ENCODE results near the gene ST6GALNAC3.
"Not testable (repeated sequence)": the region's sequence is repeated elsewhere in the genome, so short reads cannot be mapped to it uniquely, and the experiment has no call there.

ST6GALNAC3 gene

DNA sequence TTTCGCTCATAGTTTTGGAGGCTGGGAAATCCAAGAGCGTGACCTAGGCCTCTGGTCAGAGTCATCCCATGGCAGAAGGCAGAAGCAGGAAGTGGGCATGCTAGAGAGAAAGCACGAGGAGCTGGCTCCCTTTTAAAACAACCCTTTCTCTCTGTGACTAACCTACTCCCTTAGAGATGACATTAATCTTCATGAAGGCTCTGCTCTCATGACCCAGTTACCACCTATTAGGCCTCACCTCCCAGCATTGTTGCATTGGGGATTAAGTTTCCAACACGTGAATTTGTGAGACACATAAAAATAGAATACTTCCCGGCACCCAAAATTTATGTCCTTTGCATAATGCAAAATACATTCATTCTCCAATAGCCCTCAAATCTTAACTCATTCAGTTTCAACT lies 569.6 kb downstream of the ST6GALNAC3 start:
- no peak for DNase-seq (ENCODE audit: low read depth)

DNA sequence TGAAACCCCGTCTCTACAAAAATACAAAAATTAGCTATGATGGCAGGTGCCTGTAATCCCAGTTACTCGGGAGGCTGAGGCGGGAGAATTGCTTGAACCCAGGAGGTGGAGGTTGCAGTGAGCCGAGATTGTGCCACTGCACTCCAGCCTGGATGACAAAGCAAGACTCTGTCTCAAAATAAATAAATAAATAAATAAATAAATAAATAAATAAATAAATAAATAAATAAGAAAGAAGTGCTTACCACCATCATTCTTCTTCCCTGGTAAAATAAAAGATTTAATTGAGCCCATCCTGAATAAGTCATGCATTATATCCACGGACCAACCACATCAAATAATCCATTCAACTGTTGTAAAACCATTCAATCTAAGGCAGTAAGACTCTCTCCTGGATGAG lies 578.3 kb downstream of the ST6GALNAC3 start:
- not testable (repeated sequence) for DNase-seq (ENCODE audit: low read depth)

DNA sequence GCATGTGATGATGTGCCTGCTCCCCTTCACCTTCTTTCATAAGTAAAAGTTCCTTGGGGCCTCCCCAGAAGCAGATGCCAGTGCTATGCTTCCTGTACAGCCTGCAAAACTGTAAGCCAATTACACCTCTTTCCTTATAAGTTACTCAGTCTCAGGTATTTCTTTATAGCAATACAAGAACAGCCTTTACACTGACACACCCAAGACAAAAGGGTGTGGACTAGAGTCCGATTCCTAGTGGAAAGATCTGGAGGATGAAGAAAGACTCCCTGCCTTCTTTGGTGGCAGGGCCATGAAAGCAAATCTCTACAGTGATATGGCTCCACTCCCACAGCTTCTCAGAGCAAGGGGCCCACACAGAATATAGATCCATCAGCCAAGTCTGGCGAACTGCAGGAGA lies 583.1 kb downstream of the ST6GALNAC3 start:
- DNase-seq (ENCODE audit: low read depth), result no peak

DNA sequence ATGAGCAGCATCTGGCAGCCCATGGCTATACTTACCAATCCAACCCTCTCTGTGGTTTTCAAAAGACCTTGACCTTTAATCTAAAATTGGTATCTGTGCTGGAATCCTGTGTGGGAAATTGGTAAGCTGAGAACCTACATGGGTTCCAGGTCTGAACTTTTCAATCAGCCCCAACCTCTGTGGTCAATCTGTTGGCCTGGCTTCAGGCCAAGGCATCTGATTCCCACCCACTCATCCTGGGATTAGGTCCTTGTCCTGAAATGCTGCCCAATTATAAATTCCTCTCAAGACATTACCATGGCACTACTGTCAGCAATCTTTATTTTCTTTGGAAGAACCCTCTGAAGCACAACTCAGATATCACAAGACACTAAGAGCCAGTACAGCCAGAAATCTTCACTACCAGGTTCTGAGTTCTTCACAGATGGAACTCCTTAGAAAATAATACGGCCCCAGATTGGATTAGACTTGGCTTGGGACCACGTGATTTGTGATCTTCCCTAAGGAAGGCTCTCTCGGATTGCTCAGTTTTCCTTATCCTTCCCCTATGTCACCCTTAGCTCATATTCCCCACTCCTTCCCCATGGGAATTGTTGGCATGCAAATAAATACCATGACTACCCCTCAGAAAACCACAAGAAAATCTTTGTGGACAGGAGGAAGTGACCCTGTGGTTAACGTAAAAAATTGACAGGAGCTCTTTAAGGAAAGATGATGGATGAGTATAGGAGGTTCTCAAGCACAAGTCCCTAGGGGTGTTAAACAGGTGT lies 584.8 kb downstream of the ST6GALNAC3 start:
- no peak for DNase-seq (ENCODE audit: low read depth)

DNA sequence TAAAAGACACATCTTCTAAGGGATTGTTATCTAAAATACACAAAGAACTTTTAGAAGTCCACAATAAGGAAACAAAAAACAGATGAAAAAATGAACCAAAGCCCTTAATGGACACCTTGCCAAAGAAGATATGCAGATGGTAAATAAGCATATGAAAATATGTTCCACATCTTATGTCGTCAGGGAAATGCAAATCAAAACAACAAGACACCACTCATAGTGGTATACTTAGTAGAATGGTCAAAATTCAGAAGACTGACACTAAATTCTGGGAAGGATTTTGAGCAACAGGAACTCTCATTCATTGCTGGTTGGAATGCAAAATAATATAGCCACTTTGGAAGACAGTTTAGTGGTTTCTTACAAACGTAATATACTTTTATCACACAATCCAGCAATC lies 587.0 kb downstream of the ST6GALNAC3 start:
- no peak for DNase-seq (ENCODE audit: low read depth)

DNA sequence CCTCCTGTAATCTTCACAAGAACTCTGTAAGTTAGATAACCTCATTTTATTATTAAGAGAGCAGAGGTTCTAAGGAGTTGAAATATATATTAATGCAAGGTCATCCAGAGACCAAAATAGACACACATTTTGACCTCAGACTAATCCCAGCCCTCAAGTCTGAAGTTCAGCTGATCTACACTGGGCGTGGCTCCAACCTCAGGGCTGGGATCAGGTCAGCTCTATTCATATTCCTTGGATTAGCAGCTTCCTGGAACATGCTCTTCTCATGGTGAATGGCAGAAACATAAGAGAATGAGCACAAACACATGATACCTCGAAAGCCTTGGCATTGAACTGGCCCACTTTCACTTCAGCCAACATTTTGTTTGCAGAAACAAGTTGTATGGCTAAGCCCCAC lies 592.0 kb downstream of the ST6GALNAC3 start:
- no peak for DNase-seq (ENCODE audit: low read depth)

DNA sequence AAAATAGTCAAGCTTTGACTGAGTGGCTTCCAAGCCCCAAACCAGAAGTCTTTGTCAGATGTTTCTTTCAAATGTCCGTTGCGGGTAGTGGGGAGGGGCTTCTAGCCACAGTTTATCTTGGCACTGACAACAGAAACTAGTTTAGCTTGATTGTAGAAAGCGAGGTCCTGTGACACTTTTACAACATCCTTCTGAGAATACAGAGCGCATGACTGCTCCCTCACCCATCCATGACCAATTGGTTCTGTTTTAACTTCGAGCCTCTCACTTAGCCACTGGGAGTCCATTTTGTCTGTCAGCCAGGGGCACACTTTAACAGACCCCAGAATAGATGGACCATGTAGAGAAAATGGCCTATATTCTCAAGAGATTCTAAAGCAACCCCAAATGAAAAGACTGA lies 593.5 kb downstream of the ST6GALNAC3 start:
- DNase-seq (ENCODE audit: low read depth), result no peak

DNA sequence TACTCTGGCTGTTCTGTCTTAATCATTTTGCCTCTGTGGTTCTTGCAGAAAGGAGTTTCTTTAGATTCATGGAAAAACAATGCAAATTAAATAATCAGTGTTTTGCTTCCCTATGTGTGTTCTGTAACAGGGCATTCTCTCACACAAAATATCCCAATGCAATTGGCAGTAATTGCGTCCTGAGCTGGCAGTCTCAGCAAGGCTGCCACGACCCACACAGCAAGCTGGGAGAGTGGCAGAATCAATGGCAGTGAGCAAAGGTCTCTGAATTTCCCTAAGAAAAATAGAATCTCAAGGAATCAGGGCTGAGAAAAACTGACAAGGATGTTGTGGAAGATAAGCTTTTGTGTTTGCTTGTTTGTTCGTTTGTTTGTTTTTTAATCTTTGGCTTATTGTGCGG lies 594.6 kb downstream of the ST6GALNAC3 start:
- no peak for DNase-seq (ENCODE audit: low read depth)

DNA sequence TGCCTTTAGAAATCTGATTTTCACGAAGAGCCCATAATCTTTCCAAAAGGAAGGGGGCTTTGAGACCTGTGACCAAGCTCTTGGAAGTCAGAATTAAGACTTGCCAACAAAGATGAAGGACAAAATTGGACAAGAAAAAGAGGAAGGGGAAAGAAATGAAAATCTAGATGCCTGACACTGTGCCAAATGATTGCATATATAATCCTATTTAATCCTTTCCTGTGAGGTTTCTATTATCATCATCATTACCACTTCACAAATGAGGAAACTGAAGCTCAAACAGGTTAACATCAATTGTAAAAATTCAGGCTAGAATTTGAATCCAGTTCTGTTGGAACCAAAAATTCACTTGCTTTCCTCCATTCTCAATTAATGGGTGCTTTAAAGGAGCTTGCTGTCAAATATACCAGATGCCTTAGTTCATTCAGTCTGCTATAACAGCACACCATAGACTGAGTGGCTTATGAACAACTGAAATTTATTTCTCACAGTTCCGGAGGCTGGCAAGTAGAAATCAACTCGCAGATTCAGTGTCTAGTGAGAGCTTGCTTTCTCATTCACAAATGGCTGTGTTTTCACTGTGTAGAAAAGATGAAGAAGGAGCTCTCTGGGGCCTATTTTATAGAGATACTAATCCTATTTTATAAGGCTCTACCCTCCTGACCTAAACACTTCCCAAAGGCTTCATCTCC lies 595.2 kb downstream of the ST6GALNAC3 start:
- no peak for DNase-seq (ENCODE audit: low read depth)

DNA sequence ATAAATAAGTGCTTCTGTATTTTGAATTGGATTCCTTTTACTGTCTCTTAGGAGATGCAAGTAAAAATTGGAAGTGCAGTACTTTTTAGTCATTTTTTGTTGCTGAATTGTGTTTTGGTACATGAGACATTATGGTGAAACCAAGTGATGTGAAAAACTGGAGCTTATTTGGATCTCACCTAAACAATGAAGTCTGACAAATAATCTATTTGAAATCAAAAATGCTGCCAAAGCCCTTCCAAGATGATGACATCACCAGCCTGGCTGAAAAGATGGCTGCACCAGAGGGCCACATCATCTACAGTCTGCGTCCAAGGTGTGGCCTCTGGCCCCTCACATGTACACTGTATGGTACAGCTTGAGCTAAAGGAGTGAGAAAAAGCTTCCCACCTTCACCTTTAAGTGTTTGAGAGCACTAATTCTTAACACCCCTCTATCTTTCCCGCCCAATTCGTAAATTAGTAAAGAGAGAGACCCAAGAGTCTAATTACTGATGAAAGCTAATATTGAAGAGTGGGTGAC lies 600.2 kb downstream of the ST6GALNAC3 start:
- DNase-seq (ENCODE audit: low read depth), result no peak

DNA sequence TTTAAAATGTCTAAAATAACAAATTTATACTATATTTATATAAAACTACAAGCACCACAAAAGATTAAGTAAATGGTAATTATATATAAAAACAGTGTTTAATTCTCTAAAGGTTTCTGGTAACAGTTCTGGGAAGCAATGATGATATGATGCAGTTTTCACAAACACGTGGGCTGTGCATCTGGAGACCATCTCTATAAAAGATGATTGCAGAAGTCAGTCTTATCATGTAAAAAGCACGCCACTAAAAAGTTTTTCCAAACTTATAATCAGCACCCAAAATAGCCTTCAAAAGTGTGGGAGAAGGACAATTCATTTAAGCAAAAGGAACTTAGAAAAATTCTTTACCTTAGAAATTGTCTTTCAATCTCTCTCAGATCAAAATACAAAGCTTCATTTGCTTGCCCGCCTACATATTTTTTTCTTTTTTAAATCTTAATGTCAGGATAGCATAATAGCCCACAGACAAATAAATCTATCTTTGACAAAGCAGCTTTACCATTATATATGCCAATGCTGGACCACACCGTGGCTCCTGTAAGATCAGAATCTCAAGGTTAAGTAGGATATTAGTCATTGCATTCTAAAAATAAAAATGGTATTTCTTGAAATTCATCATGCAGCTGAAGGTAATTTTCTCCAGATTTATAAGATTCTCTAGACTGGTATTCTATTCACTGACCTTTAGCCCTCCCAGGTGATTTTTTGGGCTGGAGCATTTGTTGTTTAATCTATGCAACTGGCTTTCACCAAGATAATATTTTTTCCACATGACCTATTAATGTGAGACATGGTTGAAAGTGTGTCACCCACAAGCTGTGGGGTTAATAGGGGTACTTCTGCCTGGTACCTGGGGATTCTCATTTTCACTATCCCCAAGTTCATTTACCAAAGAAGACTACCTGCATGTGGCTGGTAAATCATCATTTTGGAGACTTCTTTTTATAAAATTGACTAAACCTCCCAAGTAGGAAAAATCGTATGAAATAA lies 603.2 kb downstream of the ST6GALNAC3 start:
- no peak for DNase-seq (ENCODE audit: low read depth)

DNA sequence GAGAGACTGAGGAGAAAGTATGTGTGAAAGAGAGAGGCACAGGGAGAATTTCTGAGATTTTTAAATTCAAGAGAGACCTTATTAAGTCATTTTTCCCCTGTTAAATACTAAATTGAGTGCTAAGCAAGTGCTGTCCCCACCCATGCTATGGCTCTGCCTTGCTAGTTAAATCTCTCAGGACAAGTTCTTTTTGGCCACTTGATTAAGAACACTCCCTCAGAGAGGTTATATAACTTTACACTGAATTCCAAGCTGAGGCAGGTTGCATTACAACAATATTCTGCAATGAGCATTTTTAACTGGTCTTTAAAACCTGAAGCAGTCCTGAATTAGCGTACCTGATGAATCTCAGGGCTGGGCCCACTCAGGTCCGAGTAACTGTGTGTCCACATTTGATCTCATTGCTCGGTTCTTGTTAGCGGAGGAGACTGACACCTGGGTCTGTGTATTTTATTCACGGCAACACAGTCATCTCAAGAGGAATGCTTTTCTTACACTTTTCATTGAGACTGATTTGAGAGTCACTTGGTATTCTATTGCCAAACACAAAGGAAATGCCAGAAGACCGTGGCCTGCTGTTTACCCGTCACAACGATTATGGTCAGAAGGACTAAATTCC lies 605.1 kb downstream of the ST6GALNAC3 start:
- DNase-seq (ENCODE audit: low read depth), result no peak

DNA sequence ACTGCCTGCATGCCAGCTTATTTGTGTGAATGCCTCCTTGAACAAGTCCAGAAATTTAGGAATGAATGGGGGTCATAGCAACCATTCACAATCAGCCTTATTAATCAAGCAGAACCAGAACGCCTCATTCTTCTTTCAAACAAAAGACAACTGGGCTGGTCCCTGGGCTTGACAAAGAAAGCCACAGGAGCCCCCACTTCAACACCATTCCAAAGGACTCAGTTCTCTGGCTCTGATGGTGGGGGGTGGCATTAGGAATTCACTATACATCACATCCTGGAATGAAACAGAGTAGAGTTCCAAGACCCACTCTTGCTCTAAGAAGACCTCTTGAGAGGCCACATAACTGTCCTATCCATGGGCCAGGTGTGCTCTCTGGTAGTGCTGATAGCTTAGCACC lies 606.1 kb downstream of the ST6GALNAC3 start:
- DNase-seq (ENCODE audit: low read depth), result no peak

DNA sequence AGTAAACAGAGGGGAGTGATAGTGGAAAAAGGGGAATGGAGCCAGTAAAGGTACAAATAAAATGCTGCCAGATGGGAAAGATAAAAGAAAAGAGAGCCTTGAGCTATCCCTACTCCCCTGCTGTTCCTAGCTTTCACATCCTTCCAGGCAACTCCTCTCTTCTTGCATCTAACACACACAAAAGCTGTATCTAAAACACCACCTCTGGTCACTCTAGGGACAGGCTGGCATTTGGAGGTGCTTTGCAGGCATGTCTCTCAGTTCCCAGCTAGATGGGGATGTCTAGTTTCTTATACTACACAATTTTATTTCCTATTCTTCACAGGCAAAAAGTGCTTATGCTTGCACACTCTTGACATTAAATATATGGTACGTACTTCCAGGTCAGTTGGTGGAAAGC lies 607.6 kb downstream of the ST6GALNAC3 start:
- DNase-seq (ENCODE audit: low read depth), result no peak
